Superior temporal gyrus (tissue), 1 donor: Measurements from ENCODE around the gene CDC20.

Experiments used
- DNase-seq: peaks from one replicate; pipeline ENCODE4 v3.0.0-alpha.2; 2016; ENCODE audit errors: extremely low spot score

The CDC20 gene

GRCh38 chr1:43358746-43359693 is at the start of gene CDC20:
TSS of gene CDC20 (plus strand) at chr1:43358981. CDS start at chr1:43359216, 235 bp downstream.
- DNase-seq = peak; percentile 99

GRCh38 chr1:43309405-43310025 is 49.3 kb upstream of the CDC20 start:
- no peak for DNase-seq

GRCh38 chr1:43311521-43311920 is 47.3 kb upstream of the CDC20 start:
- no peak for DNase-seq

- DNase-seq = no peak
These were observed 46.6 kb upstream of the CDC20 start for GRCh38 chr1:43312212-43312623.

GRCh38 chr1:43312663-43313515 is 45.9 kb upstream of the CDC20 start:
- no peak for DNase-seq

- no peak for DNase-seq
These were observed 45.0 kb upstream of the CDC20 start for GRCh38 chr1:43313771-43314170.

GRCh38 chr1:43314233-43314632 is 44.5 kb upstream of the CDC20 start:
- DNase-seq = no peak

- peak; percentile 83 for DNase-seq
These were observed 43.3 kb upstream of the CDC20 start for GRCh38 chr1:43315481-43315880.

- peak; percentile 20 for DNase-seq
These were observed 42.6 kb upstream of the CDC20 start for GRCh38 chr1:43315963-43316737.

- no peak for DNase-seq
These were observed 41.9 kb upstream of the CDC20 start for GRCh38 chr1:43316738-43317520.

- peak; percentile 86 for DNase-seq
These were observed 40.8 kb upstream of the CDC20 start for GRCh38 chr1:43317817-43318471.

- DNase-seq = no peak
These were observed 40.0 kb upstream of the CDC20 start for GRCh38 chr1:43318831-43319230.

- DNase-seq = no peak
These were observed 39.5 kb upstream of the CDC20 start for GRCh38 chr1:43319288-43319687.

- DNase-seq = no peak
These were observed 39.0 kb upstream of the CDC20 start for GRCh38 chr1:43319766-43320165.

- DNase-seq = no peak
These were observed 37.4 kb upstream of the CDC20 start for GRCh38 chr1:43321331-43321891.

- no peak for DNase-seq
These were observed 36.3 kb upstream of the CDC20 start for GRCh38 chr1:43322506-43322905.

GRCh38 chr1:43324810-43325209 is 34.0 kb upstream of the CDC20 start:
- DNase-seq = no peak

GRCh38 chr1:43325381-43325780 is 33.4 kb upstream of the CDC20 start:
- no peak for DNase-seq

- DNase-seq = no peak
These were observed 31.1 kb upstream of the CDC20 start for GRCh38 chr1:43327549-43328292.
